HepG2 (cell line): Measurements from ENCODE around the gene GRIK5. TPM values are rescaled to one million over a fixed set of nuclear protein-coding genes. Genes with fewer than 3 reads are reported as not detected.
A peak's percentile ranks its signal among the peaks of the same experiment; 100 is the strongest.

ENCODE experiments used
- ATAC-seq: fragments of 200-7000 bp; cut with Tn5 transposase; 3 replicates; pipeline ENCODE4 v1.9.1; 2020; ENCODE audit warnings: mild to moderate bottlenecking, moderate library complexity
- BruUV-seq: library from RNA; stranded (reverse); fragments of 400-500 nt; replicated peaks from 2 replicates; lab custom pipeline; 2021; lab: Mats Ljungman, UMichigan
- CTCF ChIA-PET: fragments of 300-600 bp; formaldehyde crosslinking; extraction: SDS; loops from one replicate; lab custom pipeline; 2021; ENCODE audit warnings: low total read pairs, inconsistent platforms, low intra/inter-chr PET ratio; lab: Yijun Ruan, JAX
- POLR2A ChIA-PET: fragments of 350-600 bp; sonication (Branson Sonifier 250); formaldehyde crosslinking; loops from one replicate; lab custom pipeline; 2020; ENCODE audit warnings: antibody characterized with exemption, inconsistent platforms; lab: Yijun Ruan, JAX
- DNase-seq: peaks from one replicate; pipeline ENCODE4 v3.0.0-alpha.2; 2015; ENCODE audit warnings: low spot score
- FAIRE-seq: peaks from 3 replicates; lab custom pipeline; 2011; peaks lifted over from hg19 to GRCh38; lab: Jason Lieb, UNC
- H2AFZ ChIP-seq: one replicate; pipeline ENCODE4 v1.6.1; 2011; ENCODE audit warnings: low read length, inconsistent platforms
- H3K27ac ChIP-seq: fragments of 300-600 bp; 3 replicates; pipeline ENCODE4 v1.8.0; 2011; ENCODE audit warnings: mixed run types, mild to moderate bottlenecking, mixed read lengths, low read length, inconsistent platforms; ENCODE audit not compliant: insufficient read depth; ENCODE audit errors: extremely low read length
- H3K27me3 ChIP-seq, 2 experiments: fragments of 200-600 bp in 1 of 2; 2 replicates in 1 of 2; 3 replicates in 1 of 2; pipeline versions ENCODE4 v1.6.0 to v1.8.0; 2011; ENCODE audit warnings: low read length in 2 of 2, mild to moderate bottlenecking in 2 of 2, moderate library complexity in 2 of 2, inconsistent platforms in 1 of 2; ENCODE audit not compliant: insufficient read depth in 2 of 2, control insufficient read depth in 1 of 2
- H3K36me3 ChIP-seq, 2 experiments: fragments of 200-600 bp in 1 of 2; replicated peaks in 1 of 2; 2 replicates in 1 of 2; 3 replicates in 1 of 2; pipeline versions ENCODE4 v1.5.1 to v1.8.0; 2011; ENCODE audit warnings: low read length in 2 of 2, inconsistent platforms in 1 of 2; ENCODE audit not compliant: insufficient read depth in 2 of 2, control insufficient read depth in 1 of 2
- H3K4me1 ChIP-seq: 2 replicates; pipeline ENCODE4 v1.5.1; 2012; ENCODE audit warnings: low read length, inconsistent platforms; ENCODE audit not compliant: insufficient read depth
- H3K4me2 ChIP-seq: 2 replicates; pipeline ENCODE4 v1.6.0; 2011; ENCODE audit warnings: low read depth, low read length, inconsistent platforms
- H3K4me3 ChIP-seq, 3 experiments: fragments of 200-600 bp in 1 of 3; sonication (generic), shearing (Covaris generic) in 1 of 3; replicated peaks in 1 of 3; 2 replicates each; pipeline ENCODE4 v1.5.1; 2011 to 2016; ENCODE audit warnings: low read length in 3 of 3, inconsistent platforms in 2 of 3, low read depth in 2 of 3, mild to moderate bottlenecking in 2 of 3, control low read depth in 1 of 3, mixed read lengths in 1 of 3; ENCODE audit not compliant: insufficient read depth in 1 of 3
- H3K79me2 ChIP-seq: one replicate; pipeline ENCODE4 v1.6.1; 2011; ENCODE audit warnings: low read length, inconsistent platforms; ENCODE audit not compliant: insufficient read depth
- H3K9ac ChIP-seq: 2 replicates; pipeline ENCODE4 v1.6.0; 2011; ENCODE audit warnings: mild to moderate bottlenecking, low read depth, low read length, inconsistent platforms; ENCODE audit not compliant: insufficient read depth
- H3K9me3 ChIP-seq: 2 replicates; pipeline ENCODE4 v1.5.1; 2012; ENCODE audit warnings: mild to moderate bottlenecking, low read length
- H4K20me1 ChIP-seq: 2 replicates; pipeline ENCODE4 v1.6.0; 2011; ENCODE audit warnings: inconsistent platforms, mild to moderate bottlenecking, low read length, moderate library complexity; ENCODE audit not compliant: insufficient read depth
- FOXP1 ChIP-seq, 2 experiments: fragments of 450-650 bp in 1 of 2; IDR thresholded peaks; 2 replicates each; pipeline ENCODE4 v1.6.1; 2017 to 2018; ENCODE audit warnings: antibody characterized with exemption in 1 of 2
- HES4 ChIP-seq: sonication (generic); formaldehyde crosslinking; IDR thresholded peaks from 2 replicates; pipeline ENCODE4 v1.9.0; 2021; ENCODE audit warnings: mild to moderate bottlenecking, missing genetic modification reagents, borderline replicate concordance
- HNRNPK ChIP-seq: fragments of 200-400 bp; formaldehyde crosslinking; IDR thresholded peaks from 2 replicates; pipeline ENCODE4 v1.6.1; 2018; ENCODE audit warnings: low read length, low read depth, moderate library complexity, mild to moderate bottlenecking; ENCODE audit not compliant: poor library complexity, severe bottlenecking
- NCOR1 ChIP-seq: fragments of 200-600 bp; sonication (generic); IDR thresholded peaks from 2 replicates; pipeline ENCODE4 v1.7.0; 2017; ENCODE audit warnings: antibody characterized with exemption, low read length, borderline replicate concordance
- NR2F6 ChIP-seq, 2 experiments: IDR thresholded peaks; 2 replicates each; pipeline ENCODE4 v1.6.1; 2016; ENCODE audit warnings: antibody characterized with exemption in 1 of 2, mild to moderate bottlenecking in 1 of 2
- SOX13 ChIP-seq, 3 experiments: fragments of 450-650 bp in 1 of 3; sonication (generic) in 1 of 3; formaldehyde crosslinking in 1 of 3; IDR thresholded peaks in 2 of 3; conservative IDR thresholded peaks in 1 of 3; 2 replicates each; pipeline versions ENCODE4 v1.5.0 to v1.6.1; 2016 to 2020; ENCODE audit warnings: antibody characterized with exemption in 1 of 3, mild to moderate bottlenecking in 1 of 3, missing compliant biosample characterization in 1 of 3, missing genetic modification reagents in 1 of 3, moderate library complexity in 1 of 3
- ZFP36L1 ChIP-seq: sonication (generic); formaldehyde crosslinking; IDR thresholded peaks from 2 replicates; pipeline ENCODE4 v1.8.0; 2022; ENCODE audit warnings: mild to moderate bottlenecking, missing genetic modification reagents, moderate library complexity
- WGBS: methylation state at CpG from one replicate; pipeline ENCODE4 v1.1.6; 2017; ENCODE audit warnings: low lambda C conversion rate; 5-methylcytosine and 5-hydroxymethylcytosine counted together
- in situ Hi-C: cut with HindIII; loops from 2 replicates; pipeline ENCODE4 v1.10.0; 2017; ENCODE audit warnings: low pct_unique_long_range_greater_than_20kb; ENCODE audit not compliant: extremely low pct_ligation_motif_present
- intact Hi-C: fragments of 100-400 bp; cut with micrococcal nuclease; formaldehyde crosslinking; loops from one replicate; pipeline ENCODE4 v1.10.0; 2022; ENCODE audit not compliant: unreplicated experiment
- polyA plus RNA-seq, 8 experiments: library from polyadenylated mRNA; depleted of rRNA in 3 of 8; stranded (reverse) in 7 of 8; unstranded in 1 of 8; fragments of >200 nt; fragmentation: Illumina TruSeq in 4 of 8; extraction: Trizol in 4 of 8; gene quantifications; 2 replicates each; pipeline versions ENCODE4 v1.2.1 to v1.2.3, GENCODE V29; 2011 to 2016; ENCODE audit warnings: low read depth in 4 of 8, missing spikeins in 1 of 8, mixed read lengths in 1 of 8; ENCODE audit not compliant: insufficient read depth in 1 of 8
- total RNA-seq, 5 experiments: library from RNA; depleted of rRNA; stranded (reverse); fragments of >200 nt; fragmentation: Illumina TruSeq; extraction: Trizol; gene quantifications; 2 replicates each; pipeline ENCODE4 v1.2.3, GENCODE V29; 2016; ENCODE audit warnings: low read depth in 1 of 5
- TF ChIP-seq, protein P1 (sequence below): fragments of 450-650 bp; IDR thresholded peaks from 2 replicates; pipeline ENCODE4 v1.6.1; 2017

GRIK5 gene
- total and polyA plus RNA-seq, 2 of the 13 experiments (the other 11 are each of a cell fraction or from before 2014, with no cell fraction given): not detected

DNA sequence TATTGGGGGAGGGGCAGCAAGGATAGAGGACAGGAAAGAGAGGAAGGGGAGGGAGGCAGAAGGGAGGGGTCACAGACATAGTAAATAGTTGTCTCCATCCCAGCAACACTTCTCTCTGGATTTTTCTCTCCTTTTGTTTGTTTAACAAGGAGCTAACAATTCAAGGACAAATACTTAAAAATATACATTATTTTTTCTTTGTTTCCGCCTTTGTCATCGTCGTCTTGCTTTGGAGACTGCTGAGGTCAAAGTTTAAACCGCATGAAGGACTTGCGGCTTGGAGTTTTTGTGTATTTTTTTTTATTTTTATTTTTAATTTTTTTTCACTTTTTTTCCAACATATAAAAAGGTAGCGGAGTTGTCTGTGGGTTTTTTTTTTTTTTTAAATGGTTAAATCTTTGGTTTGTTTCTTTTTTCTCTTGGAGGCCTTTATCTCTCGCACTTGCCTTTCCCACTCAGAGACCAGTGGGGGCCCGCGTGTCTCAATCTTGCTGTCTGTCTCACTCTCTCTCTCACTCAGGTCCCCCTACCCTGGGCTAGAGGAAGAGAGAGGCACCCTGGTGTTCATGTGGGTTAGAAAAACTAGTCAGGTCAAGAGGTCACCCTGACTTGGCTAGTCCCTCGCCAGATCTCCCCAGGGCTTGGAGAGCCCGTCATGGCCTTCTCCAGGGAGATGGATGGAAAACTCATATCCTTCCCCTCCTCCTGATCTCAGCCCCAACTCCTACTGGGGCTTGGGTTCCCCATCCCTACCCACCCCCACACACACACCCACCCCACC lies 17.0 kb upstream of the GRIK5 start (continued):
- TF ChIP-seq HNRNPK (peak; percentile 12), ZFP36L1 (CRISPR knock-in tag) (no peak), NR2F6 (IDR thresholded peaks at IDR 0.05) (peak; percentile 25; the same call in 1 of the 2 replicates), NR2F6 (CRISPR knock-in tag; IDR thresholded peaks at IDR 0.05) (no peak), SOX13 (IDR thresholded peaks at IDR 0.05) (no peak), SOX13 (CRISPR knock-in tag; conservative IDR thresholded peaks at IDR 0.05 in 1 of 2, IDR thresholded peaks at IDR 0.05 in 1 of 2) (peak in 1 of 2 experiments; percentile 31; a peak in 1 of 4 replicates), HES4 (CRISPR knock-in tag) (no peak)
- TF ChIP-seq, protein P1, sequence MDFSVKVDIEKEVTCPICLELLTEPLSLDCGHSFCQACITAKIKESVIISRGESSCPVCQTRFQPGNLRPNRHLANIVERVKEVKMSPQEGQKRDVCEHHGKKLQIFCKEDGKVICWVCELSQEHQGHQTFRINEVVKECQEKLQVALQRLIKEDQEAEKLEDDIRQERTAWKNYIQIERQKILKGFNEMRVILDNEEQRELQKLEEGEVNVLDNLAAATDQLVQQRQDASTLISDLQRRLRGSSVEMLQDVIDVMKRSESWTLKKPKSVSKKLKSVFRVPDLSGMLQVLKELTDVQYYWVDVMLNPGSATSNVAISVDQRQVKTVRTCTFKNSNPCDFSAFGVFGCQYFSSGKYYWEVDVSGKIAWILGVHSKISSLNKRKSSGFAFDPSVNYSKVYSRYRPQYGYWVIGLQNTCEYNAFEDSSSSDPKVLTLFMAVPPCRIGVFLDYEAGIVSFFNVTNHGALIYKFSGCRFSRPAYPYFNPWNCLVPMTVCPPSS: no peak
- TF ChIP-seq, all 625 proteins: peak for 4

DNA sequence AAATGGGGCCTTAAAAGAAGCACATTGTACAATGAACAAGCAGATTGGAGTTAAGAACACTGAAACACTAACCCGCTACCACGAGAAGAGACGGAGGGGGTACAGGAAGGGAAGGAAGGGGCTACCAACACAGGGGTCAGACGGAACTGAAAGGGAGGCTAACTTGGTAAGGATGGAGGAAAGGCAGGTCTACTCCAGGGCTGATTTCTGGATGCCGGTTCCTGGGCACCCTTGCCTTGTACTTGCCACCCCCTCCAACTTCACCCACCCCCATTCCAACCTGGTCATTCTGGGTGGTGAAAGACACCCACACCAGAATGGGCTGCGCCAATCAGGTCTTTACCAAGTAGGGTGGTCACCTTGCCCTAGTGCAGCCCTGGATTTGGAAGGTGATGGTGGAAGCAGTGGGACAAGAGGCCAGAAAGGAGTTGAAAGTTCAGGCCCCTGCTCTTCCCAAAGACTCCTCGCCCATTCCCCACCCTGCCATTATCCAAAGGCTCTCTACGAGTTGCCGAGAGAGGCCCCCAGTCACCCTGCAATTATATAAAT lies 16.3 kb upstream of the GRIK5 start:
- DNase-seq (no peak), FAIRE-seq (no peak), ATAC-seq (no peak)
- ChIA-PET POLR2A (interaction anchor here (1.0 kb wide), 1 partner anchor 10 kb away, joined by 4 read pairs; the partner anchor contains the start of gene ZNF574), CTCF (no interaction called here)
- Histone ChIP-seq H3K4me3 (no peak overlapping the region), H3K36me3 (peaks cover 0 to 1% of the 10 kb centered on the region in 2 experiments; a peak in 3 of 5 replicates), H3K27ac (no peak overlapping the region), H3K4me1 (peaks cover 42% of the 10 kb centered on the region), H3K4me2 (no peak overlapping the region), H3K79me2 (no peaks in the 10 kb centered on the region), H3K27me3 (peaks cover 1 to 18% of the 10 kb centered on the region in 2 experiments; a peak in 3 of 5 replicates), H3K9me3 (no peaks in the 10 kb centered on the region), H2AFZ (no peak overlapping the region), H4K20me1 (0 out of 2 replicates have a peak, but pooled peaks cover 9% of the 10 kb centered on the region), H3K9ac (no peak overlapping the region)
- intact Hi-C loops (no loop called here), in situ Hi-C loops (no loop called here)
- TF ChIP-seq FOXP1 (IDR thresholded peaks at IDR 0.05) (no peak), FOXP1 (CRISPR knock-in tag; IDR thresholded peaks at IDR 0.05) (no peak), NCOR1 (no peak)
- no TSS peak for BruUV-seq
- WGBS: 69% methylated on average over 8 of the region's 9 CpGs
